Stimulated activated CD4-positive, alpha-beta T cell treated with anti-CD3 and anti-CD28 coated beads, Interleukin-1b, Interleukin-23, amount 100 ng/mL, for 1 hour (primary cell): ENCODE measurements around the gene PEPD.

Experiments
- DNase-seq, 2 donors: peaks; one replicate each; pipeline ENCODE4 v3.0.0-alpha.2; 2020; ENCODE audit warnings: low read depth in 2 of 2

Gene PEPD

DNA sequence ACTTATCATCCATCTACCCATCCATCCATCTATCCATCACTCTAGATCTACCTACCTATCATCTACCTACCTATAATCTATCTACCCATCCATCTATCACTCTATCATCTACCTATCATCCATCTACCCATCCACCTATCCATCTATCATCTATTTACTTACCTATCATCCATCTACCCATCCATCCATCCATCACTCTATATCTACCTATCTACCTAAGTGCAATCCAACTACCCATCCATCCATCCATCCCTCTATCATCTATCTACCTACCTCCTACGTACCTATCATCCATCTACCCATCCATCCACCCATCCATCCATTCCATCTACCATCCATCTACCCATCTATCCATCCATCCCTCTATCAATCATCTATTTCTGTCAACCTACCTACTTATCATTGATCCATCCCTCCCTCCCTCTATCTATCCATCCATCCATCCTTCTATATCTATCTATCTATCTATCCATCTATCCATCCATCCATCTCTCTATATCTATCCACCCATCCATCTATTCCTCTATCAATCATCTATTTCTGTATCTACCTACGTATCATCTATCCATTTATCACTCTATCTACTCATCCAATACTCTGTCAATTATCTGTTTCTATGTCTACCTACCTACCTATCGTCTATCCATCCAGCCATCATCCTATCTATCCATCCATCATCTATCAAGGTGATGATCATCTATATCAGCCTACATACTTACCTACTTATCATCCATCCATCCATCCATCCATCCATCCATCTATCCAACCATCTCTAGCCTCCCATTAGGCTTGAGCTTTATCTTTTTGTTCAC lies 99.0 kb downstream of the PEPD start:
- DNase-seq, result no peak

DNA sequence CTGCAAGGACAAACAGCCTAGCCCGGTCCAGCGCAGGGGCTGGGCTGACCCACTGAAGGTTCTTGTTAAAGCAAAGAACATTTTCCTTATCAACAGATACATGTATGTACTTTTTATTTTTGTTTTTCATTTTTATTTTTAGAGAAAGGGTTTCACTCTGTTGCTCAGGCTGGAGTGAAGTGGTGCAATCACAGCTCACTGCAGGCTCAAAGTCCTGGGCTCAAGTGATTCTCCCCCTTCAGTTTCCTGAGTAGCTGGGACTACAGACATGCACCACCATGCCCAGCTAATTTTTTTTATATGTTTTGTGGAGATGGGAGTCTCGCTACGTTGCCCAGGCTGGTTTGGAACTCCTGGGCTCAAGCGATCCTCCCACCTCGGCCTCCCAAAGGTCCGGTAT lies 100.2 kb downstream of the PEPD start:
- no peak for DNase-seq

DNA sequence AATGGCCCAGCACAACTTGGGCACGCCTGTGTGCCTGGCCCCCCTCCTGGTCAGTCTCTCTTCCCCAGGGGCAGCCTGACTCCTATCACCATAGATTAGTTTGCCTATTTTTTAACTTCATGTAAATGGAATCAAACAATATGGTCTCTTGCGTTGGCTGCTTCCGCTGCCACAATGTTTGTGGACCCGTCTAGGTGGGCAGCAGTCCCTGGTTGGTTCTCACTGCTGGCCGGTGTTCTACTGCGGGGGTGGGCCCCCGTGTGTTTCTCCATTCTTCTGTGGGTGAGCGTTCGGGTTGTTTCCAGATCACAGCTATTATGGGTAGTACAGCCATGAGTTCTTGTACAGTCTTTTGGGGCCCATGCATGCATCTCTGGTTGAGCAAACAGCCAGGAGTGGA lies 100.8 kb downstream of the PEPD start:
- no peak for DNase-seq

DNA sequence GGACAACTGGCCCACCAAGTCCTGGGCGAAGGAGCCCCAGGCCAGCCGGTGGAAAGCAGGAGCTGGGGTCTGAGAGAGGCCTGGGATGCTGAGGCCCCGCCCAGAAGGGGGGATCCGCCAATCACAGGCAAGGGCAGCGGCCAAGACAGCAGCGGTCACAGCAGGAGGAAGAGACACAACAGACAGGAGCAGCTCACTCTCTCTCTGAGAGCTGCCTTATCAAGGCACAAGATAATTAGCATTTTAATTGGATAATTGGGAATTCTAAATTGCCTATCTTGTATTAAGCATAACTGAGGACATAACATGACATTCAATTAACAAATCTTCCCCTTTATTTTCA lies 101.8 kb downstream of the PEPD start:
- no peak for DNase-seq

DNA sequence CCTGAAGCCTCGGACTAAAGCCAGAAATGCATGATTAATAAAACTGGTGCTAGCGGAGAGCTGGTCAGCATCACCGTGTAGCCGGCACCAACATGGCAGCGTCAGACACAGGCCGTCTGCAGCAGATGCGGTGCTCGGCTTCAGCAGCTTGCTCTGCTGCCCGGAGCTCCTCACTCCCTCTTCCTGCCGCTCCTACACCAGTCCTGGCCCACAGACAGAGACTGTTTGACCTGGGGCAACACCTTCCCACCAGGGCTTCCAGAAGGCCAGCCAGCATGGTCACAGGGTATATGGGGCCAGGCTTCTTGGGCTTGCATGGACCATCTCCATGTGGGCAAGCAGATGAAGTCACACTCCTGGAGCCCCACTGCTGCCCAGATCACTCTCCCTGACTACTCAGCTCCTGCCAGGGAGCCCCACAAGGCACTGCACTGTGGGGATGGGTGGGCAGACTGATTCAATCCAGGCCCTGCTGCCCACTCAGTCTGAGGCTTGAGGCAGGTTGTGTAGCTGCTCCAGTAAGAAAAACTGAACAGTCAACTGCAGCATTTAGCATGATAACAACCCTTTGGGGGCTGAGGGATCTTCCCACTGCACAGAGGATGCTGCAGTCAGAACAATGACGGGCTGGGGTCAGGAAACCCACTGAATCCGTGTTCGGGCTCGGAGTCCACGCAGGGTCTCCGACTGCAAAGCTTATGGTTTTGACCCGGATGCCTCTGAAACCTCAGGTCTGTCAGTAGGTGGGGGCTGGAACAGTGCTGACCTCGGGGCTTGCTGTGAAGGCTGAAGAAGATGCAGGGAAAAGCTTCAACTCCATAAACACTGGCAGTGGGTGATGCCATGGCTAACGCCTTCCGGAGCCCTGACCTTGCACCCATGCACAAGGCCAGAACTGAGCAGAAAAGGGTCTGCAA lies 102.5 kb downstream of the PEPD start:
- no peak for DNase-seq

DNA sequence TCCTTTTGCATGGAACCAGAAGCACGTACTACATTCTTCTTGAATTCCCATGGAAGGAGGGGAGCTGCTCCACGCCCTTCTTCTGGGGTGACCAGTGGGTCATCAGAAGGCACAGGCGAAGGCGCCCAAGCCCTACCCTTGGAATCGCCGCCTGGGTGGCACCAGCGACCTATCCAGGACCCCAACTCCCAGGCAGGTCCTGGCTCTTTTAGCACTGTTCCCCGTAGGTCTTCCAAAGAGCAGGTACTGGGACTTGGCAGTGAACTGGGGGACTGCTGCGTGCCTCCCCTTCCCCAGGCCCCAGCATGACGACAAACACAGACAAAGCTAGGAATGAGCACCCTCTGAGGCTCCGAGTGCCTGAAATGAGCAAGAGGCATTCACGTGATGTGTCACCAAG lies 103.1 kb downstream of the PEPD start:
- no peak for DNase-seq

DNA sequence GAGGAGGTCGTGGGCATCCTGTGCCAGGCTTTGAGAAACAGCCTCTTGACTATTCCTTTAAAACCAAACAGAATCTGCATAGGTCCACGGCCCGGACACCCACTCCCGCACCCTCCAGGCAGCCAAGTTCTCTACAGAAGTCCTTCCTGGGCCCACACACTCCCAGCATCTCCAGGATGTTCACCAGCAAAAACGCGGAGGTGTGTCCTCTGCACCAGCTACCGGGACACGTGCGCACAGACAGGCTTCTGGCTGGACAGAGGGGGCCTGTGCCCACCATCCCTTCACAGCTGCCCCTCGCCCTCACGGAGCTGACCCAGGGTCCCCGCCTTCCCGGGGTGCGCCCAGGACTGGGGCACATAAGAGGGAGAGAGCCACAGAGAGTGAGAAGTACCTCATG lies 103.8 kb downstream of the PEPD start:
- no peak for DNase-seq

DNA sequence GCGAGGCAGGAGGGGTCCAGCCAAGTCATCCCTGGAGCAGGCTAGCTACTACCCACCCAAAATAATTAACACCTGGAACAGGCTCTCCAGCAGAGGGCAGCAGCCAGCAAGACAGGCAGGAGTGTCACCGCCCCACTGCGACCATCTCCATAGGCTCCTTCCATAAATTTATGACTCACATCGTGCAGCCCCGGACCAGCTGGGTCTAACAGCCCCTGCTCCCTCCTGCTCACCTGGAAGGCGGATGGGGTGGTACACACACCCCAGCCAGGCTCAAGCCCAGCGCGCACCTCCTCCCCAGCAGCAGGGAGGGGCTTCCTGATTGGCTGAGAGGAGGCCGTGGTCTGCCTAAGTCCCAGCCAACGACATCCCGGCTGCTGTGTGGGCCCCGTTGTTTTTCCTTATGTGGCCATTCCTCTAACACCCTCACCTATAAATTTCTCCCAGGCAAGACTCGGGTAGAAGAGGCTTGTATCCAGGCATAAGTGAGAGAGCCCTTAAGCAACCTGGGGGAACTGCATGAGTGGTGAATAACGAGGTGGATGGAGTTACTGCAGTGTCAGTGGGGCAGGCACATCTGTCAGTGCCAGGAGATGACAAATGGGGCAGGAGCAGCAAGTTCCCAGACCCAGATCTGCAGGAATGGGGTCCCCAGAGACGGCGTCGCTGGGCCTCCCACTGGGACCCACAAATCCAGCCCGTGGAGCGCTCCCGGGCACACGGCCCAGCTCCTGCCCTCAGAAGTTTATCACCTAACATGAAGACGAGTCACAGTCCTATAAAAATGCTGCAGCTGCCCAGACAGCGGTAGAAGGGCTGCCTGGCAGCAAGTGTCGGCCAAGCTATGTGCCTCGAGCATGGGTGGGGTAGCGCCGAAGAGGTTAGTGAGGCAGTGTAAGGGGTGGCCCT lies 105.0 kb downstream of the PEPD start:
- DNase-seq, result peak; percentile 25 to 46

DNA sequence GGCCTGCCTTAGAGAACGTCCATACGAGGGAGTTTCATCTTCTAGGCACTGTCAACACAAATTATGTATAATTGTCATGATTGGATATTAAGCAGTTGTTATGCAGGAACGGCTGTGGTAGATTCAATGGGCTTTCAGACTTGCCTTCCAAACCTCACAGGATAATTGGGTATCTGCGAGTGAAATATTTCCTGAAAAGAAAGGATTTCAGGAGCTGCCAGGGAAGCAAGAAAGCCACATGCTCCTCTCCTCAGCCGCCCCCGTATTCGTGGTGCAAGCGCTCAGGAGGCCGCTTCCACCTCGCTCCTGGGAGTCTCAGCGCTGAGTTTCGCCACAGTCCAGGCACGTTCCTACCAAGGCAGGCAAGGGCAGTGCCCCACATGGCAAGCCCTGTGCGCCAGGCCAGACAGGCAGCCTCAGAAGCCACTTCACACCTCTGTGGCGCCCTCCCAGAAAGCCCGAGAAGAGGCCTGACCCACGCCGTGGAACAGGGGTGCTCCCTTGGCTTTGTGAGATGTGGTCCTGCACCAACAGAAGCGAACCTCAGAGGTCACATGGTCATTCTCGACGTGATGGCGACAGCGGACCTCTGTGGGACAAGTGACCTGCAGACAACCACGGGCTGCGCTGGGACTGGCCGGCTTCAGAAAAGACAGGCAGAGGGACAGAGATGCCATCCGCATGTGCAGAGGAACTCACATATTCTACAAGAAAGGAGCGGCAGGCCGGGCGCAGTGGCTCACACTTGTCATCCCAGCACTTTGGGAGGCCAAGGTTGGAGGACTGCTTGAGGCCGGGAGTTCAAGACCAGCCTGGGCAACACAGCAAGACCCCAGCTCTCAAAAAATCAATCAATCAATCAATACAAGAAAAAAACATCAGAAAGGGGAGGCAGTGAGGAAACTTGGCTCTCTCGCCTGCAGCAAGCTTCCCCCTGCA lies 106.7 kb downstream of the PEPD start:
- no peak for DNase-seq

DNA sequence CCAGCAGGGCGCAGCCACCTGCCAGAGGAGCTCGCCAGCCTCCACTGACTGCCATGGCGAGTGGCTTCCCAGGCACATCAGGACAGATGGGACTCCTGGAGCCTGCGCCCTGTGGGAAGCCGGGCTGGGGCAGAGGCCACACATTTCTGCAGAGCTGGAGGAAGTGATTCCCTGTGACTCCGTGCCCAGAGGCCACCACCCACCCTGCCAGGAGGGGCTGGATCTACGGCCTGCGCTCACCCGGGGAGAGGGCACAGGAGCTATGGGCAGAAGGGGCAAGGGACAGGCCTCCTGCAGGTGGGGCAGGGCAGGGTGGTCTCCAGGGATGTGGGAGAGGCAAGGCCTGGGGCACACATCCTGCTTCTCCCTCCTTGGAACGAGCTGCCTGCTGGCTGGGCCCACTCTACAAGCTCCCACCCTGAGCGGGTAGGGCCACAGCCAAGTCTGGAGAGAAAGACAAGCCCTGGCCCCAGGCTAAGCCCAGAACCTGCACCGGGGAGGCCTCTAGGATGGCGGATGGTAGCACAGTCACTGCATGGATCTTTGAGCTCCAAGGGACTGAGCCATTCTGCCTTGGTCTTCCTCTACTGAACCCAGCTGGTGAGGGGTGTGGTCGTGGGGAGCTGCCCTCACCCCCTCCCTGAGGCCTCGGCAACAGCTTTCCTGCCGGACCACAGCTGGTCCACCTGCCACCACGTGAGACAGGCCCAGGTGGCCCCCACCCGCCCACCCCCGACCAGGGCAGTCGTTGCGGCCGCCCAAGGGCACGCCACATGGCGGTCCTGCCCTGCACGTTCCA lies 107.5 kb downstream of the PEPD start:
- no peak for DNase-seq

DNA sequence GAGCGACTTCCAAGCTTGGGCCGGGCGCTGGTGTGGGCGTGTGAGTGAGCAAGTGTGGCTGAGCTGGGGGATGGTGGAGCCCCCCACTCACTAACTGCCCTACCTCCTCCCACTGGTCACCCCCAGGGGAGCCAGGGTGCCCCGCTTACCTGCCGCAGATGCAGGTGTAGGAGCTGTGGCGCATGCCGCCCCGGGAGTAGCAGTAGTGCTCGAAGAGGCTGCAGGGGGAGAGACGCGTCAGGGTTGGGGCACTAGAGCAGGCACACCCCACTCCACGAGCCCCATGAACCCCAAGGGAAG lies 108.2 kb downstream of the PEPD start:
- no peak for DNase-seq

DNA sequence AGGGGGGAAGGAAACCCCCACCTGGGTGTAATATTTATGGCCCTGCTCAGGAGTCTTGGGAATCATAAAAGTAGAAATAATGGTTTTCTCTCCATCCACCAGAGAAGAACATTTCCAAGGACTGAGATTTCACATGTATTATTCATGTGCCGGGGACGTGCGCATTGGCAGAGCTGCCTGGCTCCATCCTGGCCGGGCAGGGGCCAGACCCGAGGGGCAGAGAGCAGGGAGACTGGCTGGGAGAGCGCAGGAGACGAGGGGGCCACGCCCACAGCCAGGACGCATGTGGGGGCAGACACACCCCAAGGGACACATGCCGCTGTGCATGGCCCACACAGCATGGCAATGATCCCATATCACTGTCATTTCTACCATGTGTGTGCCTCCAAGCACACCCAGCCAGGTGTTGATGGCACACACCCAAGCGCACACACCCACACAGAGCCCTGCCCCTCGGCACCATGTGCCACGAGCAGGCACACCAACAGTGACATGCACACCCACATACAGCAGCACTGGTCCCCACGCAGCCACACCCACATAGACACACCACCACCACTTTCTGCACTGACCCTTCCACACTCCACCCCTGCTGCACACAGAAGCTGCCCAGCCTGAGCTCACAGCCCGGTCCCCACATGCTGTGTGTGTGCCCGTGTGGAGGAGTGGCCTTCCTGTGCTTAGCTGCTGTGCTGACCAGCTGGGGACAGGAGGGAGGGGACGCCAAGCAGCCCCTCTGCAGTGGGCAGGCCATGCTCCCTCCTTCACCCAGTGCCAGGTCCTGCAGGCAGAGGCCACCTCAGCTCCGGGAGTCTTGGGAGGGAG lies 108.8 kb downstream of the PEPD start:
- DNase-seq, result no peak

DNA sequence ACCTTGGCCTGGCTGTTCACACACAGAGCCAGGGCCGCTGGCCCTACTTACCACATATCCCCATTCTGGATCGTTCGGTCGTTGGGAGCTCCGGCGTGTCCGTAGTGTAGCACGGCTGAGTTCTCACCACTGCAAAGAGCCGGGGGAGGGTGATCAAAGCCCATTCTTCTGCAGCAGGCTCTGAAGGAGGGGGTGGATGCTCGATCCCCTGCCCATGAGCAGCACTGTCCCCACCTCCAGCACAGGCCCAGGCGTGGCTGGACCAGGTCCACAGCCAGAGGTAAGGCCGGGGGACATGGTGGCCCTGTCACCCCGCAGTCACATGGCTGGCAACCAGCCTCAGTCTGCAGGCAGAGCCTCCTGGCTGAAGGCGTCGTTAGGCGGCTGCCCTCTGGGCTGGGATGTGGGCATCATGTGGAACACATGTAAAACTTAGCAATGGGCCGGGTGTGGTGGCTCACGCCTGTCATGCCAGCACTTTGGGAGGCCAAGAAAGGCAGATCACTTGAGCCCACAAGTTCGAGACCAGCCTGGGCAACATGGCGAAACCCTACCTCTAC lies 109.9 kb downstream of the PEPD start:
- no peak for DNase-seq

DNA sequence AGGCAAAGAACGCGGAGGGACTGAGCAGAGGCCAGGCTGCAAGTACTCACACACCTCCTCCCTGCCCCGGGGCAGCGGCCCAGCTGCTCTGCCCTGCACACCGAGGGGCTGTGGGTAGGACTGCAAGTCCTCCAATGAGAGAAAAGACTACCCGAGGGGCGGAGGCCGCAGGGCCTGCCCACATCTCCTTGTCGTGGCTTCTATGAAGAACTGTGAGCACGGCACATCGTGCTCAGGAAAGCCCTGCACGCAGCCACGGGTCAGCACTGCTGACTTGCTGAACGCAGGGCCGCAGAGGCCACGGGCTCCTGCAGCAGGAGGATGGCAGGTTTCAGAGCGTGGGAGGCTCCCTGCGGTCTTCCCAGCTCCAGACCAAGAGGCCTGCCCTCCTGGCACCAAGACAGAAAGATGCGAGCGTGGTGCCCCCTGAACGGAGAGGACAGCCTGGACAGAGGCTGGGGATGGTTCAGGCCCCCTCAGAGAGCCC lies 110.6 kb downstream of the PEPD start:
- DNase-seq, result no peak

DNA sequence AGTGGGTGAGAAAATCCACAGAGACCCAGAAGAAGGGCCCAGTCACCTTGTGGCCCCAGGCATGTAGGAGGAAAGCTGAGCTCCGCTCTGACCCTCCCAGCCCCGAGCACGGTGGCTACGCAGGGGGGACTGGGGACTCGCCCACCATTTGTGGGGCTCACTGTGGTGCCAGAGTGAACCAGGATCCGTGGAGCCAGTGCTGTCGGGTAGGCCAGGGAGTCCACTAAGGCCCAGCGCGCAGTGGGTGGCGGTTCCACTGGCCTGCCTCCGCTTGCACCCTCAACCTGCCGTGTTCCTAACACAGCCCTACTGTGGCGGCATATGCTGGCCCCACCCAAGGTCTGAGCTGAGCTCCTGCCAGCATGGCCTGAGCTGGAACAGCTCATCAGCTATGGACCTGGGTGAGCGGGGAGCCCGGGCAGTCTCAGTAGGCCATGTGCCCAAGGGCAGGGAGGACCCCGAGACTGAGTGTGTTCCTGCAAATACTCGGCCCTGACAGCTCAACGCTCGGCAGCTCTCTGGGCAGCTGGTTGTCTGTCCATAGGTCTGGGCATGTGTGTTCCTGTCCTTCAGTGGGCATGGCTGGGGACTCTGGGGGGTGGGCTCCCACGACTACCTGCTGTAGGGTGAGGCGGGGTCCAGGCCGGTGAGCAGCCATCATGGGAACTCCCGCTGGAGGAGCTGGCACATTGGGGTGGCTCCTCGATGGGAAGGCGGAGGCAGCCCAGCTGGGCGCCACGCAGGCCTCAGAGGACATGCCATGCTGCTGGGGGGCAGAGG lies 111.5 kb downstream of the PEPD start:
- DNase-seq, result no peak

DNA sequence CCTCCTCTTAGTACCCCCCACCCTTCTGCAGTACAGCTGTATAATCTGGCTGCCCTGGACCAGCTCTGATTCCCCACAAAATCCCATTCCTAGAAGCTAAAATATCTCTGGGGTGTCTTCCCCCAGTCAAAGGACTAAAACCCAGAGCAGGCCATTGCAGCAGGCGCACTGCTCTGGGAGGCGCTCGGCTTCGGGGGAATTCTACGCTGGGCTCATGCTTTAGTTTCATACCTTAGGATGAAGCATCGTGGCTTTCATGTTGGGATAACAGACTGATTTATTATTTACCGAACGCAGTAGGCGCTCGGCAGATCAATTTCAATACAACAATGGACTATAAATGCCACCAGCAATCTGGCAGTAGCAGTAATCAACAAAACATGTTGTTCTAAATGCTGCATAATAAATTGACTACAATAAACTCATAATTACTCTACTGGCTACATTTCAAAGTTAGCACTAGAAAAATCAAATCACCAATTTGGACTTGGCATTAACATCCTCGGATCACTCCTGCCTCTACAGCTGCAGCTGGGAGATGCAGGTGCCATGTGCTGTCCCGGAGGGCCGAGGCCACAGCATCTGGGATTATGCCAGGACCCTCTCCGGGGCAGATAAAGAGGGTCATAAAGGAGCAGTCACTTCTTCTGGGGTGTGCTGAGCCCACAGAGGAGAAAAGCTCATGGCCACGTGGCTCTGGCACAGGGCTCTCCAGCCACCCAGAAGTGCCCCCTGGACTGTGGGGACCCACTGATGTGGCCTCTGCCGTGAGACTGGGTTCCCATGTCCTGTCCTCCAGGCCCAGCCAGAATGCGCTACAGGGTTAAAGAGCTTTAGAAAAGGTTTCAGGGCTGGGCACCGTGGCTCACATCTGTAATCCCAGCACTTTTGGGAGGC lies 112.8 kb downstream of the PEPD start:
- DNase-seq, result no peak

DNA sequence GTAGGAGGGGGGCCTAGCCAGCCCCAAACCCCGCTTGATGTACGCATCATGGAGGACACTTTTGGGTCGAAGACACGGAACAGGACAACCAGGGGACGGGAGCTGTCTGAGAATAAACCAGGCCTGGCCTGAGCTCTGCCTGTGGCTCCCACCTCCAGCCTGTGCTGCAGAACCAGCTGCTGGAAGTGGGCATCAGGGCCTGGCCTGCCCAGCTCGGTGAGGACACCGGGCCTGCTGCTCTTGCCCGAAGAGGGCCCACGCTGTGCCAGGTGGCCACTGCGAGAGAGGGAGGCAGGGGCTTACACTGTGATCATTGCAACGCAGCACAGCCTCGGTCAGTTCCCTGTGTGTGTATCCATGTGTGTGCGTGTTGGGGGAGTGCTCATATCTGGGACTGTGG lies 113.5 kb downstream of the PEPD start:
- DNase-seq, result no peak
